ENCODE data around the gene HNRNPAB.

- TF ChIP-seq SP7 (tag by site-specific recombination; IDR thresholded peaks at IDR 0.05) (no peak), PBX3 (CRISPR knock-in tag; IDR thresholded peaks at IDR 0.05) (no peak), CTCF (tag by site-specific recombination; IDR thresholded peaks at IDR 0.05) (no peak)
Measured at GRCh38 chr5:178238711-178239592, 34.6 kb downstream of the HNRNPAB start.

All from HEK293 (cell line).